C4-2B (cell line): ENCODE results near the gene TMEM201.

Source experiments
- ZFX ChIP-seq: fragments of 450-650 bp; IDR thresholded peaks from 2 replicates; pipeline ENCODE4 v1.6.1; 2017
- TF ChIP-seq, protein P1 (sequence below): fragments of 450-650 bp; conservative IDR thresholded peaks from 2 replicates; pipeline ENCODE4 v1.5.1; 2017; ENCODE audit warnings: mild to moderate bottlenecking

GRCh38 chr1:9633493-9633892, 44.8 kb downstream of the TMEM201 start:
- TF ChIP-seq, protein P1, sequence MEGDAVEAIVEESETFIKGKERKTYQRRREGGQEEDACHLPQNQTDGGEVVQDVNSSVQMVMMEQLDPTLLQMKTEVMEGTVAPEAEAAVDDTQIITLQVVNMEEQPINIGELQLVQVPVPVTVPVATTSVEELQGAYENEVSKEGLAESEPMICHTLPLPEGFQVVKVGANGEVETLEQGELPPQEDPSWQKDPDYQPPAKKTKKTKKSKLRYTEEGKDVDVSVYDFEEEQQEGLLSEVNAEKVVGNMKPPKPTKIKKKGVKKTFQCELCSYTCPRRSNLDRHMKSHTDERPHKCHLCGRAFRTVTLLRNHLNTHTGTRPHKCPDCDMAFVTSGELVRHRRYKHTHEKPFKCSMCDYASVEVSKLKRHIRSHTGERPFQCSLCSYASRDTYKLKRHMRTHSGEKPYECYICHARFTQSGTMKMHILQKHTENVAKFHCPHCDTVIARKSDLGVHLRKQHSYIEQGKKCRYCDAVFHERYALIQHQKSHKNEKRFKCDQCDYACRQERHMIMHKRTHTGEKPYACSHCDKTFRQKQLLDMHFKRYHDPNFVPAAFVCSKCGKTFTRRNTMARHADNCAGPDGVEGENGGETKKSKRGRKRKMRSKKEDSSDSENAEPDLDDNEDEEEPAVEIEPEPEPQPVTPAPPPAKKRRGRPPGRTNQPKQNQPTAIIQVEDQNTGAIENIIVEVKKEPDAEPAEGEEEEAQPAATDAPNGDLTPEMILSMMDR: no peak
- TF ChIP-seq ZFX: no peak
